Measurements from ENCODE around the gene PDIA2.
"Not testable (repeated sequence)": the region's sequence is repeated elsewhere in the genome, so short reads cannot be mapped to it uniquely, and the experiment has no call there.

PDIA2 gene

DNA sequence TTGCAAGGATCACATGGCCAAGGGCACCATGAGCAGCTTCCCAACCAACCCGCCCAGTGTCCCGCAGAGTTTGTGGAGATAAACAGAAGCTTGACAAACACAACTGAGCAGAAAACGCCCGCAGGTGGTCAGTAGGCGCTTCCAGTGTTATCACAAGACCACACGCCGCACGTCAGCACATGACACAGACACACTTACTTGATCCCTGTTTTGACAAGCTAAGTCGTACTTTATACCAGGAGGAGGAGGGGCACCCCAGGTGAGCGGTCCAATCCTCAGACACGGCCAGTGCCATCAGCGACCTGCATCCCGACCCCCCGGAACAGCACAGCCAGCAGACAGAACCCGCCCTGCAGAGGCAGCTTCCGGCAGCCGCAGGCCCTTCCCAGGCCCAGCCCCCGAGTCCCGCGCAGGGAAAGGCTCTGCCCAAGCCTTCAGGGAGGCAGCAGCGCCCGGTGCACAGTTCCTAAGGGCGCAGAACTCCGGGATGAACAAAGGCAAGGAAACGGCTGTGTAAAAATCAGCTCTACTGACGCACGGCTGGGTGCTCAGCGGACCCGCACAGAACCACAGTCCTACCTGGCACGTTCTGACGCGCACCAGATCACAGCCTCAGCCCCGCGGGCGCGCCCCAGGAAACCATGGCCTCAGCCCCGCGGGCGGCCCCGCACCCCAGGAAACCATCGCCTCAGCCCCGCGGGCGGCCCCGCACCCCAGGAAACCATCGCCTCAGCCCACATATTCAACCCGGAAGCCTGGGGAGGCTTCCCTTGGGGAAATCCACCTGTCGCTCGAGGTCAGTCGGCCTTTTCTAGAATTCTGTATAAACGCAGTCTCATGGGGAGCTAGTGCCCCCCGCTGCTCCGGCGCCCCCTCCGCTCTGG lies 41.7 kb downstream of the PDIA2 start:
- DNase-seq (ENCODE audit: insufficient read length): peak; percentile 57
- TF ChIP-seq TAF1 (IDR thresholded peaks at IDR 0.05; ENCODE audit: borderline replicate concordance, low read depth, low read length) (0 out of 2 replicates have a peak, but pooled peaks have one; percentile 4), POLR2A (IDR thresholded peaks at IDR 0.05; ENCODE audit: low read depth, low read length) (no peak)
- FAIRE-seq: peak; percentile 95

DNA sequence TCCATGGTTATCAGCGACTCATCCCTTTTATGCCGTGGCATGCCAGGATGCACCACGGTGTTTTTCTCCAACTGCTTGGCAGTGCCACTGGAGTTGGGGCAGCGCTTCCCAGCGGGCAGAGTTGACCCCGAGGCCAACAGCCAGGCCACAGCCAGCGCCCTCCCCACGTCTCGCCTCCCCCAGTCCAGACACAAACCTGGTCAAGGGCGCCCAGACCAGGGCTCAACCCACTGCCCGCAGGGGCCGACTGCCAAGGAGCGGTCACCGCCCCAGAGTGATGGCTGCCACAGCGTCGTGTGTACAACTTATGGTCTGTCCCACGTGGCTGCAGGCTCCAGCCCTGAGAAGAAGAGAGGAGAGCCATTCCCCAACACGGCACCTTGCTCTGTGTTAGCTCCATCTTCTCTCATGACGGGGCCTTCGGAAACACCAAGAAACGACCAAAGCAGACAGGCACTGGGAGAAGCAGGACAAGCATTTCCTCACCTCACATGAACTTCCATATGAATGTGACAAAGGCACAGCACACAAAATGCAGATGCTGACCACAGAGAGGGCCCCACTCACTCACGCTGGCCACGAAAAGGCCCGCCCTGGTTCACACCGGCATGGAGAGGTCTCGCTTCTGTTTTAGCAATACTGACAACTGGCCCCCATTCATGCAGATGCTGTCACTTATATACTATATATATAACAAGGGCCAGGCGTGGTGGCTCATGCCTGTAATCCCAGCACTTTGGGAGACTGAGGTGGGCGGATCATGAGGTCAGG lies 42.6 kb downstream of the PDIA2 start:
- FAIRE-seq (no peak), DNase-seq (ENCODE audit: insufficient read length) (no peak)
- TF ChIP-seq POLR2A (IDR thresholded peaks at IDR 0.05; ENCODE audit: low read depth, low read length): no peak
- TF ChIP-seq TAF1 (IDR thresholded peaks at IDR 0.05; ENCODE audit: borderline replicate concordance, low read depth, low read length): no peak

DNA sequence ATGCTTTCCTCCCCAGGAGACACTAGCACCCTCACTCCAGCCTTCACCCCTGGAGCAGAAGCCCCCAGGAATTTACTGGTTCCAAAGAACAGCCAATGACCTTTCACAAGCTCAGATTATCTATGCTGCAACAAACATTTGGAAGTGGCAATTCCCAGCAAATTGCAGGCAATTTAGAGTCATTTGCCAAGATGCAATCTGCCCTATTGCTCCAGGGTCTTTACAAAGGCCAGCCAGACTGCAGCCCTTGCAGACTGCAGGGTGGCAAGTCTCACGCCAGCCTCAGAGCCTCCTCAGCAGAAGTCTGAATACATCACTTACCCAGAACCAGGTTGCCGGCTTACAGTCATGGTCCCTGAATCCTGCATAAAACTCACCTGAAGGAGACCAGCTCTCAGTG lies 47.8 kb downstream of the PDIA2 start:
- DNase-seq (ENCODE audit: insufficient read length) (no peak), FAIRE-seq (no peak)
- no peak for TF ChIP-seq POLR2A (IDR thresholded peaks at IDR 0.05; ENCODE audit: low read depth, low read length)
- no peak for TF ChIP-seq TAF1 (IDR thresholded peaks at IDR 0.05; ENCODE audit: borderline replicate concordance, low read depth, low read length)
- no peak for TF ChIP-seq POLR2AphosphoS5 (IDR thresholded peaks at IDR 0.05; ENCODE audit: low read depth, low read length)

DNA sequence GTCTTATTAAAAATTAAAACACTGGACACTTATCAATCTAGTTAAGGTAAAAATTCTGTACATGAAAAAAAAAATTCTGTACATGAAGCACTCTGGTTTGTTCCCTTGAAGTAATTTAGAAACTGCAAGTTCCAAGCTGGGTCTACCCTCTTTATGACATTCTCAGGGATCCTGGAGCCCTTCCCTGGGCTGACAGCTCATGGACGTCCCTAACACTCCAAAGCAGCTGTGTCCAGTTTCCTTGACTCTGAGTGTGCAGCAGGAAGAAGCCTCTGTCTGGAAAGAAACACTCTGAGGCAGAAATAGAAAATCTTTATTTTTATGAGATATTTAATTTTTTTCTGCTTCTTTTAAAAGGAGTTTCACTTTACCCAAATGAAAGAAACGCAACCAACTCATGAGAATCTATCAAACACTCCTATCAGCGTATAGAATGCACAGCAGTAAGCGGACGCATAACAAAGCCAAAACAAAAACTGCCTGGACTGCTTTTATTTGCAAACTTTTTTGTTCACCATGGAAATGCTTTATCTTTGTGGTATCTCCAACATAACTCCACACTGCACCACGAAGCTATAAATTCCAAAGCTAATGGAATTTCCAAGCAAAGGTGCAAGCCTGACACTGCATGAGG lies 48.3 kb downstream of the PDIA2 start:
- not testable (repeated sequence) for FAIRE-seq

DNA sequence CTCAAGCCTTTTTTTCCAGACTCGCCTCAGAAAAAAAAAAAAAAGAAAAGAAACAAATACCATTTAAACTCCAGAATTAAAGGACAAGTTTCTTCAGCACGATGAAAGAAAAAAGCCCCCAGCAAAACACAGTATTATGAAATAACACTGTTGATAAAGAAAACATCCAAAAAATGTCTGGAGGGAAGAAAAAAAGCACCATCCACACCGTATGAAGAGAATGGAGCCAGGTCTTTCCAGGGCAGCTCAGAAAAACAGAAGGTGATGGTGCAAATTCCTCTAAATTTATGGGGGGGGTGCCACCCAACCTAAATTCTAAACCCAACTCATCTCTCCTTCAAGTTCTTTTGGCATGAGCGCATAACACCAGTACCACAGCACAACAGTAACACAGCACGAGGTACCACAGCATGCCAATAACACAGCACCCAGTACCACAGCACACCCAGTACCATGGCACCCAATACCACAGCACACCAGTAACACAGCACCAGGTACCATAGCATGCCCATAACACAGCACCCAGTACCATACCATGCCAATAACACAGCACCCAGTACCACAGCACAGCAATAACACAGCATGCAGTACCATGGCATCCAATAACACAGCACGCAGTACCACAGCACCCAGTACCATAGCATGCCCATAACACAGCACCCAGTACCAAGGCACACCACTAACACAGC lies 50.6 kb downstream of the PDIA2 start:
- FAIRE-seq (no peak), DNase-seq (ENCODE audit: insufficient read length) (no peak)
- TF ChIP-seq POLR2A (IDR thresholded peaks at IDR 0.05; ENCODE audit: low read depth, low read length): no peak
- TF ChIP-seq POLR2AphosphoS5 (IDR thresholded peaks at IDR 0.05; ENCODE audit: low read depth, low read length): no peak

More for the DNA sequence above, 48.3 kb downstream of the PDIA2 start:
- not testable (repeated sequence) for DNase-seq (ENCODE audit: insufficient read length)

DNA sequence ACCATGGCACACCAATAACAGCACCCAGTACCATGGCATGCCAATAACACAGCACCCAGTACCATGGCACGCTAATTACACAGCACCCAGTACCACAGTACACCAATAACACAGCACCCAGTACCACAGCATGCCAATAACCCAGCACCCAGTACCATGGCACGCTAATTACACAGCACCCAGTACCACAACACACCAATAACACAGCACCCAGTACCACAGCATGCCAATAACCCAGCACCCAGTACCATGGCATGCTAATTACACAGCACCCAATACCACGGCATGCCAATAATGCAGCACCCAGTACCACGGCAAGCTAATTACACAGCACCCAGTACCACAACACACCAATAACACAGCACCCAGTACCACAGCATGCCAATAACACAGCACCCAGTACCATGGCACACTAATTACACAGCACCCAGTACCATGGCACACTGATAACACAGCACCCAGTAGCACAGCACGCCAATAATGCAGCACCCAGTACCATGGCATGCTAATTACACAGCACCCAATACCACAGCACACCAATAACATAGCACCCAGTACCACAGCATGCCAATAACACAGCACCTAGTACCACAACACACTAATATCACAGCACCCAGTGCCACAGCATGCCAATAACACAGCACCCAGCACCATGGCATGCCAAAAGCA lies 51.3 kb downstream of the PDIA2 start:
- peak; percentile 63 for FAIRE-seq
- not testable (repeated sequence) for DNase-seq (ENCODE audit: insufficient read length)

DNA sequence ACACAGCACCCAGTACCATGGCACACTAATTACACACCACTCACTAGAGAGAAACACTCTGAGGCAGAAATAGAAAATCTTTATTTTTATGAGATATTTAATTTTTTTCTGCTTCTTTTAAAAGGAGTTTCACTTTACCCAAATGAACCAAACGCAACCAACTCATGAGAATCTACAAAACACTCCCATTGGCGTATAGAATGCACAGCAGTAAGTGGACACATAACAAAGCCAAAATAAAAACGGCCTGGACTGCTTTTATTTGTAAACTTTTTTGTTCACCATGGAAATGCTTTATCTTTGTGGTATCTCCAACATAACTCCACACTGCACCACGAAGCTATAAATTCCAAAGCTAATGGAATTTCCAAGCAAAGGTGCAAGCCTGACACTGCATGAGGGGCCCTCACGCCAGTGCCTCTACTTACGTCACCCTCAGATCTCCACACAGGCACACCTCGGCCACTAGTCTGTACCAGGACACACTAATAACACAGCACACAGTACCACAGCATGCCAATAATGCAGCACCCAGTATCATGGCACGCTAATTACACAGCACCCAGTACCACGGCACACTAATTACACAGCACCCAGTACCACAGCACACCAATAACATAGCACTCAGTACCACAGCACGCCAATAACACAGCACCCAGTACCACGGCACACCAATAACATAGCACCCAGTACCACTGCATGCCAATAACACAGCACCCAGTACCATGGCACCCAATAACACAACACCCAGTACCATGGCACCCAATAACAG lies 52.1 kb downstream of the PDIA2 start:
- not testable (repeated sequence) for DNase-seq (ENCODE audit: insufficient read length); FAIRE-seq

DNA sequence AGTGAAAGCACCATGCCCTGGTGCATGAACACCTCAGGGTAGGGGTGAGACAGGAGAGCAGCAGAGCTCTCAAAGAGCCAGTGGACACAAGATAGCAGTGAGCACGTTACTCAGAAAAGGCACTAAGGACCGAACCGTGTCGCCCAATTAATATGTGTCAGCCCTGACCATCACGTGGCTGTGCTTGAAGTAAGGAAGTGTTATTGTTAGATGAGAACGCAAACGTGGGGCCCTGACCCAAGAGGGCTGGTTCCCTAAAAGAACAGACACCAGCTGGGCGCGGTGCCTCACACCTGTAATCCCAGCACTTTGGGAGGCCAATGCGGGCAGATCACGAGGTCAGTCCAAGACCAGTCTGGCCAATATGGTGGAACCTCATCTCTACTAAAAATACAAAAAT lies 53.3 kb downstream of the PDIA2 start:
- FAIRE-seq (no peak), DNase-seq (ENCODE audit: insufficient read length) (no peak)
- TF ChIP-seq POLR2A (IDR thresholded peaks at IDR 0.05; ENCODE audit: low read depth, low read length): no peak
- TF ChIP-seq POLR2AphosphoS5 (IDR thresholded peaks at IDR 0.05; ENCODE audit: low read depth, low read length): no peak
- no peak for TF ChIP-seq TAF1 (IDR thresholded peaks at IDR 0.05; ENCODE audit: borderline replicate concordance, low read depth, low read length)
